ENCODE data around the gene SIMC1.

GRCh38 chr5:176383248-176383905 is 145.2 kb downstream of the SIMC1 start:
- TF ChIP-seq ZNF8 (CRISPR knock-in tag; IDR thresholded peaks at IDR 0.05) (no peak), RARB (CRISPR knock-in tag; IDR thresholded peaks at IDR 0.05) (no peak), TCF4 (CRISPR knock-in tag; IDR thresholded peaks at IDR 0.05; ENCODE audit: borderline replicate concordance) (no peak), GLIS3 (CRISPR knock-in tag; IDR thresholded peaks at IDR 0.05) (no peak)
